Colon (tissue), 2 donors: Measurements from ENCODE around the gene NCAPD3.

Experiments
- FAIRE-seq: peaks from 2 replicates; lab custom pipeline; 2012; peaks lifted over from hg19 to GRCh38; lab: Jason Lieb, UNC
- donor health status: control.
- donor health status: control.

Gene NCAPD3

DNA sequence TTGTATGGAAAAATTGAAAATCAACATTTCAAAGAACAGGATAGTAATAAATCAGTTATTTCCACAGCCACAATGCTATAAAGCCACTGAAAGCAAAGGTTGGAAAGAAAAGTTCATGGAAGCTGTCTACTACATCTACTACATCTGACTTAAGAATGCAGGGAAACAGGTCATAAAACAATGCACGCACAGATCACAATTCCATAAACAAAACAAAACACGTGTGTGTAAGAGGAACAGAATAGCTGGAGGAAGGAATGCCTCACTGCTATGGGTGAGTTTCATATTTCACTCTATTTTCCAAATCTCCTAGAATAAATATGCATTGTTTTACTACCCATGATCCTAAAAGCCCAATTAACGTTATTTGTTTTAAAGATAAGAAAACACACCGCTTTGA, 66.3 kb downstream of the NCAPD3 start:
- no peak for FAIRE-seq

DNA sequence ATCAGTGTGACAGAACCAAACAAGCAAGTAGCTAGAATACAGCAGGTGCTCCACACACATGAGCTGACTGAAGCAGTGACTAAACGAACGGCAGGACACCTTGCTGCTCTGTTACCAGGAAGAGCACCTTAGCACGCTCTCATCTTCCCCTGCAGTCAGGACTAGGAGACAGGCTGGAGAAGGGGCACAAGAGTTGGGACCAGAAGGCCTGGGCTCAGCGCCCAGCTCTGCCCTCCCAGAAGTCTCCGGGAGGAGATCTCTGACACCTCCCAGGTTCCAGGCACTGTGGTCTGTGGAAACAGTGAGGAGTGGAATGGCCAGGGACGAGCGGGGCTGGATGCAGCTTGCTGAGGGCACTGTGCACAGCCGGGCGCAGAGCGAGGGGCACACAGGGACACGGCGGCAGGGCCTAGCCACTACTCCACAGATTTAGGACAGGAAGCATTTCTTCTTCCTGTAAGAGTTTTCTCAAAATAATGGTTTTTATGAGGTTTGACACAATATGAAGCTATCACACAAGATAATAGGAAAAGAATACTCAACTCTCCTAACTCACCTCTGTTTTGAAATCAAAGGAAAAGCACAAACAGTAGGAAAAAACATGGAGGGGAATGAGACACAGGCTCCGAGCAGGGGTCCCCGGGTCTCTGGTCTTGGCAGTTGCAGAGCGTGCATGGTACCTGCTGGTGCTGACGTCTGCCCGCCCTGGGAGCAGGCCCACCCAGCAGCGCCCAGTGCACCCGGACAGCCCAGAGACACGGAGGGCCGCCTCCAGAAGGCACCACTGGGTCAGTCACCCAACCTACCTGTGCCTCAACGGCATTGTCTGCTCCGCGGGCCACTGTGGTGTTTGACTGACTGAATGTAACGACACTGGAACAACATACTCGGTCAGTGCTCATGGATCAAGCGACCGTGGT, 67.6 kb downstream of the NCAPD3 start:
- no peak for FAIRE-seq

DNA sequence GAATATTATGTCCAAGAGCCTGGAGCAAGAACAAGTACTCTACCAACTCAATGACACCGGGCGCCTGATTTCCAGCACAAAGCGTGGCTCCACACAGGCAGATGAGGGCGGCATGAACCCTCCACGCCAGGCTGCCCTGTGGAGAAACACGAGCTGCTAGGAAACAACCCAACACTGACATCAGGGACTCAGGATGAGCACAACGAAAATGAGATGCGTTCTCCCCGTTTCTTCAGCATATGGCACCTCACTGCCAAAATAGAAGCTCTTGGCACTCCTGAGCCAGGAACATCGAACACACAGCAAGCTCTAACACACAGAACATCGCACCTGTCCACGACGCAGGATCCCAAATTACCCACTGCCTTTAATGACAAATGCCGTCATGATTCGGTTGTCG, 68.3 kb downstream of the NCAPD3 start:
- no peak for FAIRE-seq

DNA sequence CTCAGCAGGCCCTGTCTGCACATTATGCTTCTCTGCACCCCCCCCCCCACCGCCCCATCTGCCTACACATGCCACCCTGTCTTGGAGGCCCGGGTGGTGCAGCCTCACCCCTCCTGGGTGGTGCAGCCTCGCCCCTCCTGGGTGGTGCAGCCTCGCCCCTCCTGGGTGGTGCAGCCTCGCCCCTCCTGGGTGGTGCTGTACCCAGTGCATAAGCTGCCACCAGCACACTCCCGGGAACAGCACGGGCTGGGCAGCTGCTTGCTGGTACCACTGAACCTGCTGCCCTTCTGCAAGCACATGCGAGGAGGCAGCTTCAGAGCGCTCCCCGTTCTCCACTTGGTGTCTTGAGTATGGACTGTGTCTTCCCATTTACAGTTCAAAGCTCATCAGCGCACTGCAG, 69.3 kb downstream of the NCAPD3 start:
- no peak for FAIRE-seq

DNA sequence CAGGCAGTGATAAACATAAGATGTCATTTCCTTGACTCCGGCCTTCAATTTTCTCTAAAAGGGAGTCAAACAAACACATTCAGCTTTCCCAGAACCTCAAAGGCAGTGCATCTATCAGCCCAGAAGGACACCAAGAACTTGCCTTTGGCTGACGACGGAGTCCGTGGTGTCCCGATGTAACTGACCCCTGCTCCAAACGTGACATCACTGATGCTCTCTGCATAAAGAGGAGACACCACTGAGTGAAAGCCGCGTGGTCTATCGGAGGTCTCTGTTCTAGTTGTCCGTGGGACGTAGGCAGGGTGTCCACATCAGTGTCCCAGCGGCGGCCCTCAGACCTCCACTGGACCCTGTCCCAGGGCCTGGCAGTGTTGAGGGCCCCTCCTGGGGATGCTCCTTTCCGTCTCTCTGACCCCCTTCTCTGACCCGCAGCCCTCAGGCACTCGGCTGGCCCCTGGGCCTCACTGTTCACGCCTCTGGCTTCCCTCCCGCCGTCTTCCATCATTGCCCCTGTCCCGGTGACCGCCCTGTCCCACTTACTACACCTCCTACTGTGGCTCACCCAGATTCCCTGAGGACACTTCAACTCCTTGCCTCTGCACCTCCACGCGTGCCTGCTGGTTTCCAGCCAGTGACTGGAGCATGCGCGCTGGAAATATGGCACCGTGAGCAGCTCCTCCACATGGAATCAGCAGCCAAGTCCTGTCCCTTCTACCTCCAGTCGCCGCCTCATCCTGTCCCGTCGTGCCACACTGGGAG, 70.4 kb downstream of the NCAPD3 start:
- FAIRE-seq, result no peak

DNA sequence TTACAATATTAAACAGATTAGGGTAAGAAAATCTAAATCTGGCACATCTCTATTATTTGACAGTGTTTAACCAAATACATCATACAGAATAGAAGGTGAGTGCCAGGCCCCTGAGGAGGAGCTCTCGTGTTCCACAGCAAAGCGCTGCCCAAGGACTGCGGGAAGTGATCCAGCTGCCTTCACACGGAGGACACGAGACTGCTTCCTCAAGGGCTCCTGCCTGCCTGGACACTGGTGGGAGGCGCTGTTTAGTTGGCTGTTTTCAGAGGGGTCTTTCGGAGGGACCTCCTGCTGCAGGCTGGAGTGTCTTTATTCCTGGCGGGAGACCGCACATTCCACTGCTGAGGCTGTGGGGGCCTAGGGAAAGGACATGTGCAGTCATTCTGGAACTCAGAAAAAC, 71.1 kb downstream of the NCAPD3 start:
- FAIRE-seq, result no peak

DNA sequence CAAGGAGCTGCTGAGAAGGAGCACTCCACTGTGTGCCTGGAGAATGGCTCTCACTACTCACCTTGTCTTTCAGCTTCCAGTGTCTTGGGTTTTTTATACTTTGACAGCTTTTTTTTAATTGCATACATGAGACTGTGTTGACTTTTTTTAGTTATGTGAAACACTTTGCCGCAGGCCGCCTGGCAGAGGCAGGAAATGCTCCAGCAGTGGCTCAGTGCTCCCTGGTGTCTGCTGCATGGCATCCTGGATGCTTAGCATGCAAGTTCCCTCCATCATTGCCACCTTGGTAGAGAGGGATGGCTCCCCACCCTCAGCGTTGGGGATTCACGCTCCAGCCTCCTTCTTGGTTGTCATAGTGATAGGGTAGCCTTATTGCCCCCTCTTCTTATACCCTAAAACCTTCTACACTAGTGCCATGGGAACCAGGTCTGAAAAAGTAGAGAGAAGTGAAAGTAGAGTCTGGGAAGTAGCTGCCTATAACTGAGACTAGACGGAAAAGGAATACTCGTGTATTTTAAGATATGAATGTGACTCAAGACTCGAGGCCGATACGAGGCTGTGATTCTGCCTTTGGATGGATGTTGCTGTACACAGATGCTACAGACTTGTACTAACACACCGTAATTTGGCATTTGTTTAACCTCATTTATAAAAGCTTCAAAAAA, 72.6 kb downstream of the NCAPD3 start:
- no peak for FAIRE-seq

DNA sequence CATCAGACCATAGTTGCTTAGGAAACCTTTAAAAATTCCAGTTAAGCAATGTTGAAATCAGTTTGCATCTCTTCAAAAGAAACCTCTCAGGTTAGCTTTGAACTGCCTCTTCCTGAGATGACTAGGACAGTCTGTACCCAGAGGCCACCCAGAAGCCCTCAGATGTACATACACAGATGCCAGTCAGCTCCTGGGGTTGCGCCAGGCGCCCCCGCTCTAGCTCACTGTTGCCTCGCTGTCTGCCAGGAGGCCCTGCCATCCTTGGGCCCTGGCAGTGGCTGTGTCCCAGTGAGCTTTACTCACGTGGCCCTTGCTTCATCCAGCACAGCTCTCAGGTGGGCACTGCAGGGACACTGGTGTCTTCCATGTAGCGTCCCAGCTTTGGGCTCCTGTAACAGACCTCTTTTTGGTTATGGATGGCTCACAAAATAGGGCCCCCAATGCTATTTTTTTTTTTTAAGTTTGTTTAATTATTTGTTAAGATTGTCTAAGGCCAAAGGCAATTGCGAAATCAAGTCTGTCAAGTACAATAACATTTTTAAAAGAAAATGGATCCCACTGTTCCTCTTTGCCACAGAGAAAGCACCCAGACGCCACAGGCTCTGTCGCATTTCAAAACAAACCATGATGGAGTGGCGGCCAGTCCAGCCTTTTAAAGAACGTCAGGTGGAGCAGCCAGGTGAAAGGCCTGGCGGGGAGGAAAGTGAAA, 73.4 kb downstream of the NCAPD3 start:
- FAIRE-seq, result no peak

DNA sequence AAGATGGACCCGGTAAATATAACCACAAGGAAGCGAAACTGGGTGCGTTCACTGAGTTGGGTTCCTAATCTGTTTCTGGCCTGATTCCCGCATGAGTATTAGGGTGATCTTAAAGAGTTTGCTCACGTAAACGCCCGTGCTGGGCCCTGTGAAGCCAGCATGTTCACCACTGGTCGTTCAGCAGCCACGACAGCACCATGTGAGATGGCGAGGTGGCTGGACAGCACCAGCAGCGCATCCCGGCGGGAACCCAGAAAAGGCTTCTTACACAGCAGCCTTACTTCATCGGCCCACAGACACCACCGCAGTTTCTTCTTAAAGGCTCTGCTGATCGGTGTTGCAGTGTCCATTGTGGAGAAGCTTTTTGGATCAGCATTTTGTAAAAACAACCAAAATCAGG, 74.4 kb downstream of the NCAPD3 start:
- FAIRE-seq, result no peak

DNA sequence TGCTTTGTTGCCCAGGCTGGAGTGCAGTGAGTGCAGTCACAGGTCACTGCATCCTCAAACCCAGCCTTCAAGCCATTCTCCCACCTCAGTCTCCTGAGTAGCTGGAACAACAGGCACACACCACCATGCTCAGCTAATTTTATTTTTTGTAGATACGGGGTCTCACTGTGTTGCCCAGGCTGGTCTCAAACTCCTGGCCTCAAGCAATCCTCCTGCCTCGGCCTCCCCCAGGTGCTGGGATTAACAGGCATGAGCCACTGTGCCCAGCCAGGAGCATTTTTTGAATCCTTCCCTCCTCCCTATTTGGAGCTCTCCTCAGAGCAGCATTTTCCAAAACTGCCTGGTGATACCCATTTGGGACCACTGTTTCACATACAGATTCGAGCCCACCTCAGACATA, 77.2 kb downstream of the NCAPD3 start:
- FAIRE-seq, result no peak

DNA sequence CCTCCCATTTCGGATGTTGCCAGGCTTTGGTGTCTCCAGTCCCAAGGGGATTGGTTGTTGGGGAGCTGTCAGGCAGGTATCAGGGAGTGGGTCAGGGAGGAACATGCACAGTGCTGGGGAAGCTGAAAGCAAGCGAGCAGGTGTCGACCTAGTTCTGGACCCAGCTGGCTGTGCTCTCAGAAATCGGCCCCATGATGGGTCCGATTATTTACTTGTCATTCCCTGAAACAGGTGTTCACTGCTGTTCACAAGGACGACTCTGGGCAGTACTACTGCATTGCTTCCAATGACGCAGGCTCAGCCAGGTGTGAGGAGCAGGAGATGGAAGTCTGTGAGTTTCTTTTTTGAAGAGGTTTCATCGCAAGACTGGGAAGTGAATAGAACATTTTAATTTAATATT, 78.1 kb downstream of the NCAPD3 start:
- FAIRE-seq, result no peak

DNA sequence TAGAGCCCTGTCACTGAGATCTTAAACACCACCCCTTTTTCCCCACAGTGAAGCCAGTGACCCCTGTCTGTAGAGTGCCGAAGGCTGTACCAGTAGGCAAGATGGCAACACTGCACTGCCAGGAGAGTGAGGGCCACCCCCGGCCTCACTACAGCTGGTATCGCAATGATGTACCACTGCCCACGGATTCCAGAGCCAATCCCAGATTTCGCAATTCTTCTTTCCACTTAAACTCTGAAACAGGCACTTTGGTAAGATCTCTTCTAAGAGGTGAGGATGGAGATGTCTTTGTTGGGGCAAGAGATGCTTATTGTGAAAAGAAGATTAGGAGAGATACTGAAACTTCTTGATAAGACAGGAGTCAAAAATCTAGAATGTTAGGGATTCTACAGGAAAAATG, 79.0 kb downstream of the NCAPD3 start:
- FAIRE-seq, result no peak

DNA sequence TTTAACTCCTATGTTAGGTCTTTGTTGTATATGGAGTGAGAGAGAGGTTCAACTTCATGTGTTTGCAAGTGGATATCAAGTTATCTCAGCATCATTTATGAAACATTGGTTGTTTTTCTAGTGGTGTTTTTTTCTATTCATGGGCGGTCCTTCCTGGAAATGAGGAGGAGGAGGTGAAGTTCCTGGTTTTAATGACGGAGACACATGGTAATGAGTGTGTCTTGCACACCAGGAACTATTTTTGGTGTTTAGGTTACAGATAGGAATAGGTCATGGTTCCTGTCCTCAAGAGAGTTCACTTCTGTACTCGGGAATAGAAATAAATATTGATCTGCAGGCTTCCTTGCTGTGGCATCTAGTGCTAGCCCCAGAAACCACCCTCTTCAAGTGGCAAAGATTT, 80.0 kb downstream of the NCAPD3 start:
- no peak for FAIRE-seq

DNA sequence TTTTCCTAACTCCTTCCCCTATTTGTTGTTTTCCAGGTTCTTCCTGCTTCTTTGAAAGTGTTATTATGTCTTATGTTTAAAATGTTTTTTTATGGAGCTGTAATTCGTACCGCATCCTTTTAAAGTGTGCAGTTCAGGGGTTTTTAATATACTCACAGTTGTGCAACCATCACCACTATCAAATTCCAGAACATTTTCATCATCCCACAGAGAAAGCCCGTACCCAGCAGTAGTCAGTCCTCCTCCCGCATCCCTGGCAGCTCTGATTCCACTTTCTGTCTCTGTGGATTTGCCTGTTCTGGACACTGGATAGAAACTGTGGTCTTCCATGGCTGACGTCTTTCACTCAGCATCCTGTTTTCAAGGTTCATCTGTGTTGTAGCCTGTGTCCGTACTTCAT, 81.2 kb downstream of the NCAPD3 start:
- FAIRE-seq, result no peak

DNA sequence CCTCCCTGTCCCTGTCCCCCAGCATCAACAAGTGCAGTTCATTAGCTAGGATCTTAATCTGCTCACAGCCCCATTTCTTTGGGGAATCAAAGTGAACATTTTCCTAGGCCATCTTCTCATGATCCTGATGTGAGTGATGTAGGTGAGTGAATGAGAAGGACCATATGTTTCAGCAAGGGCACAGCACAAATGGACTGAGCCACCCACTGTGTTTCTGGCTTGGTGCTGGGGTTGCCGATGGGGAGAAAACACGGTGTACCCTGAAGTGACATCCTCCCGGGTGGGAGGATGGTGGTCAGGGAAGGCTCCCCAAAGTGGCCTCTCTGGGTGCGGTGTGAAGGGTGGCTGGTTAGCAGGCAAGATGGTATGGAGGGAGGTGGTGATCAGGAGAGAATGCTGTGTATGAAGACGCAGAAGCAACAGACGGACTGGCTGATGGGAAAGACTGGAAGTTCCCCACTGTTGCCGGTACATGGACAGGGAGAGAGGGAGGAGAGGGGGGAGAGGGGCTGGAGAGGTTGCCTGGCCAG, 82.7 kb downstream of the NCAPD3 start:
- FAIRE-seq, result no peak

DNA sequence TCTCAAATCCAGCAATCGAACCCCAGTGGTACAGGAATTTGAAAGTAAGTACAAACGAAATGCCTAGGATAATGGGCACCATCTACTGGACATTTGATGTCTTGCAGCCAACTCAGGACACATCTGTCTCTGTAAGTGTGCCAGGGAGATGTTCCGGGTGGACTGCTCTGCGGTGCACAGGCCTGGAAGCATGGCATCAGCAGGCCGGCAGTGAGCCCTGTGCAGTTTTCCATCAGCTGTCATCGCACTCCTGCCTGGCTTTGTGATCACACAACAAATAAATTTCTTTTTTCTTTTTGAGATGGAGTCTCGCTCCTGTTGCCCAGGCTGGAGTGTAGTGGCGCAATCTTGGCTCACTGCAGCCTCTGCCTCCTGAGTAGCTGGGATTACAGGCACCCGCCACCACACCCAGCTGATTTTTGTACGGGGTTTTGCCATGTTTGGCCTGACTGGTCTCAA, 83.9 kb downstream of the NCAPD3 start:
- FAIRE-seq, result no peak

DNA sequence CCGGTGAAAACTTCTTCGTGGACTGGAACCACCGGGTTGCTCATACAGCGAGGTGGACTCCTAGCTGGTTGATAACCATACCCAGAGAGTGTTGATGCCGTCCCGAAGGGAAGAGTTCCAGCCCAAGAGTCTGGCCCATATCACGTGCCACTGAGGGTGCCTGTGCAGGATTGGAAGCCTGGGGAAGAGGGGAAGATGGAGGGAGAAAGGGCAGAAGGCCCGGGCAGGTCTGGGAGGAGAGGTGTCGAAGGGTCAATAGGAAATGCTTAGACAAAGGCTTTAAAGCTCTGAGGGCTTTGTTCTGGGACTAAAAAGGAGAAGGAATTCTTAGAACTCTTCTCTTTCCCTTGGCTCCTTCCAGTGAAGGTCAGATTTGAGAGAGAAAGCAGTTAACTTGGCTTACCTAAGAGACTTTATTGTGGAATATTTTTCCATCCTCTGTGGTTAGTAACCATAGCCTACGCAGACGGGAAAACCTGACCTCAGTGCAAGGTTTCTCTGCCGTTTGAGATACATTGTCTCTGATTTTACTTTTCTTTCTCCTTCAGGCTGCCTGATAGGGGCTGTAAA, 84.4 kb downstream of the NCAPD3 start:
- FAIRE-seq, result no peak

DNA sequence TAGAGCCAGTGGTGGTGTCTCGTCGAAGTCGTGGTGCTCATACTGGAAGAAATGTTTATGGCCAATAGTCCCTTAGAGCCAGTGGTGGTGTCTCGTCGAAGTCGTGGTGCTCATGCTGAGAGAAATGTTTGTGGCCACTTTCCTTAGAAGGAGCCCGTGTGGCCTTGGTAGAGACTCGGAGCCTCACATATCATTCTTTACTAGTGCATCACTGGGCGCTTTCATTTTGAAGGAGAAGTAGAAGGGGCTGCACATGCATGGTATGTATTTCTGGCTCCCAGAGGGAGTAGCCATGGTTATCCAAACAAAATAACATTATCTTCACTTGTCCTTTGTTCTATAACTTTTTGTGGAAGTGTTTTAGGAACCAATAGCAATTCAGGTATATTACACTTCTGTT, 85.4 kb downstream of the NCAPD3 start:
- FAIRE-seq, result no peak

DNA sequence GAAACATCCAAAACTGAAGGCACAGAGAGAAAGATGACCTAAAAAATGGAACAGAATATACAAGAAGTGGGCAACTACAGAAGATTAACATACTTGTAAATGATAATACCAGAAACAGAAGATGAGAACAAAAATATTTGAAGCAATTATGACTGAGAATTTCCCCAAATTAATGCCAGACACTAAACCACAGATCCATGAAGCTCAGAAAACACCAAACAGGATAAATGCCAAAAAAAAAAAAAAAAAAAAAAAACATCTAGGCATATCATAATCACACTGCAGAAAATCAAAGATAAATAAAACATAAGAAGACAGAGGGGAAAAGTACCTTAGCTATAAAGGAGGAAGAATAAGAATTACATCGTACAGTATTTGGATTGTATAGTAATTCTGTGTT, 89.6 kb downstream of the NCAPD3 start:
- no peak for FAIRE-seq

DNA sequence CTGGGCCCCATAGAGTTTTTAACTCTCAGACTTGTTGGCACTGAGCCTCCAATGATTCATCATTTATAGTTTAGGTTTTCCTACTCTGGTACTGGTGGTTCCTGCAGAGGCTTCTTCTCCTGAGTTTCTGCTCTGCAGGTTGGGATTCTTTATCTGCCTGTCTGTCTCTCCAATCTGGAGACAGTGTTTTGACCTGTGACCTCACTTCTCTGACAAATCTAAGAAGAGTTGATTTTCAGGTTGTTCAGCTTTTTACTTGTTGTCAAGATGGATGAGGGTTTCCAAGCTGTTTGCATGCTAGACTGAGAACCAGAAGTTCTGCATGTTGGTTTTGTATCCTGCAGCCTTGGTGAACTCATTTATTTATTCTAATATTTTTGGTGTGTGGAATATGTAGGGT, 91.0 kb downstream of the NCAPD3 start:
- no peak for FAIRE-seq

DNA sequence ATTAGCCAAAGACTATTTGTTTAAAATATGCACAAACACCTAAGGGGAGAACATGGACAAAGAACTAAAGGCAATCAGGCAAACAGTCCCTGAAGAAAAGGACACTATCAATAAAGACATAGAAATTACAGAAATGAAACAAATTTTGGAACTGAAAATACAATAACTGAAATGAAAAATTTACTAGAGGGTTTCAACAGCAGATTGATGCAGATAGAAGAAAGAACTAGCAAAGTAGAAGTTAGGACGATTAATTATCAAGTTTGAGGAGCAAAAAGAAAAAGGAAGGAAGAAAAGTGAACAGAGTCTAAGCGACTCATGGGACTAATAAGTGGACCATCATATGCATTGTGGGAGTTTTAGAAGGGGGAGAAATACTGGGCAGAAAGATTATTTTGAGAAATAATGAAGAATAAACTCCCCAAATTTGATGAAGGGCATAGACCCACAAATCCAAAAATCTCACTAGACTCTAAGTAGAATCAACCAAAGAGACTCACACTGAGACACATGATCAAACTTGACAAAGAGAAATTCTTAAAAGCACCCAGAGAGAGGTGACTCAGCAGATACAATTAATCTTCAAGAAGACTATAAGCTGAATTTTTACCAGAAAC, 92.0 kb downstream of the NCAPD3 start:
- FAIRE-seq, result no peak
